B cell (primary cell): ENCODE measurements around the gene KDM3B. TPM values are rescaled to one million over a fixed set of nuclear protein-coding genes. Genes with fewer than 3 reads are reported as not detected.

Source experiments
- ATAC-seq: fragments of 200-7000 bp; cut with Tn5 transposase; one replicate; pipeline ENCODE4 v1.10.0; 2021; ENCODE audit warnings: low read depth, mild to moderate bottlenecking, moderate number of reproducible peaks, moderate library complexity
- CTCF ChIA-PET: fragments of 350-600 bp; sonication (Branson Sonifier 250); formaldehyde crosslinking; loops from one replicate; lab custom pipeline; 2021; ENCODE audit warnings: antibody characterized with exemption, inconsistent platforms; lab: Charles Lee
- POLR2A ChIA-PET: fragments of 350-600 bp; sonication (Branson Sonifier 250); formaldehyde crosslinking; loops from one replicate; lab custom pipeline; 2021; ENCODE audit warnings: antibody characterized with exemption; lab: Charles Lee
- DNase-seq: peaks from one replicate; pipeline ENCODE4 v3.0.0; 2013
- H2AFZ ChIP-seq: 2 replicates; pipeline ENCODE4 v1.6.1; 2012; ENCODE audit warnings: mild to moderate bottlenecking, low read depth, low read length; ENCODE audit not compliant: insufficient read depth, poor library complexity, severe bottlenecking
- H3K27ac ChIP-seq, 2 donors: 1 replicate in 1 of 2; 2 replicates in 1 of 2; pipeline ENCODE4 v1.5.1; 2012 to 2013; ENCODE audit warnings: low read length in 2 of 2, mild to moderate bottlenecking in 2 of 2, moderate library complexity in 1 of 2
- H3K27me3 ChIP-seq, 4 experiments: fragments of 200-600 bp in 1 of 4; sonication (generic) in 1 of 4; replicated peaks in 1 of 4; 1 replicate in 2 of 4; 2 replicates in 2 of 4; pipeline versions ENCODE4 v1.6.1 to v1.7.0; 2013 to 2016; ENCODE audit warnings: low read length in 3 of 4, mild to moderate bottlenecking in 2 of 4, mixed read lengths in 1 of 4, moderate library complexity in 1 of 4; ENCODE audit not compliant: insufficient read depth in 4 of 4, control insufficient read depth in 3 of 4; ENCODE audit errors: control extremely low read depth in 1 of 4
- H3K36me3 ChIP-seq, 2 experiments: replicated peaks in 1 of 2; 1 replicate in 1 of 2; 2 replicates in 1 of 2; pipeline versions ENCODE4 v1.6.1 to v1.7.1; 2013; ENCODE audit warnings: low read length in 1 of 2; ENCODE audit not compliant: insufficient read depth in 2 of 2, control insufficient read depth in 1 of 2; ENCODE audit errors: control extremely low read depth in 1 of 2, extremely low read depth in 1 of 2
- H3K4me1 ChIP-seq, 2 donors: fragments of 200-600 bp in 1 of 2; sonication (generic) in 1 of 2; 1 replicate in 1 of 2; 2 replicates in 1 of 2; pipeline versions ENCODE4 v1.5.1 to v1.6.1; 2013 to 2017; ENCODE audit warnings: low read length in 2 of 2; ENCODE audit not compliant: control insufficient read depth in 2 of 2, insufficient read depth in 2 of 2
- H3K4me2 ChIP-seq: replicated peaks from 2 replicates; pipeline ENCODE3; 2012; ENCODE audit warnings: mild to moderate bottlenecking, low read depth, low read length; ENCODE audit not compliant: poor library complexity, severe bottlenecking
- H3K4me3 ChIP-seq, 5 experiments: fragments of 200-600 bp in 1 of 5; sonication (generic) in 1 of 5; 1 replicate in 3 of 5; 2 replicates in 2 of 5; pipeline versions ENCODE4 v1.5.1 to v1.7.0; 2011 to 2016; ENCODE audit warnings: low read length in 4 of 5, mild to moderate bottlenecking in 4 of 5, low read depth in 2 of 5, control low read depth in 1 of 5, moderate library complexity in 1 of 5; ENCODE audit not compliant: insufficient read depth in 1 of 5; ENCODE audit errors: control extremely low read depth in 1 of 5, extremely low read depth in 1 of 5
- H3K79me2 ChIP-seq: fragments of 200-600 bp; sonication (generic); one replicate; pipeline ENCODE4 v1.6.0; 2016; ENCODE audit warnings: low read length; ENCODE audit not compliant: control insufficient read depth, insufficient read depth
- H3K9ac ChIP-seq: fragments of 200-600 bp; sonication (generic); 2 replicates; pipeline ENCODE4 v1.6.1; 2017; ENCODE audit warnings: mild to moderate bottlenecking, low read length, moderate library complexity
- H3K9me3 ChIP-seq, 3 donors: one replicate each; pipeline versions ENCODE4 v1.6.1 to v1.7.1; 2013; ENCODE audit warnings: low read length in 2 of 3; ENCODE audit not compliant: control insufficient read depth in 2 of 3, insufficient read depth in 1 of 3; ENCODE audit errors: control extremely low read depth in 1 of 3
- H4K20me1 ChIP-seq: 2 replicates; pipeline ENCODE4 v1.6.0; 2012; ENCODE audit warnings: mild to moderate bottlenecking, low read length; ENCODE audit not compliant: insufficient read depth, control insufficient read depth, poor library complexity, severe bottlenecking
- H3K27ac Mint-ChIP-seq: one replicate; pipeline ENCODE4 v1.8.0; 2021; ENCODE audit warnings: mixed read lengths
- H3K27me3 Mint-ChIP-seq: one replicate; pipeline ENCODE4 v1.8.0; 2021; ENCODE audit warnings: mixed read lengths
- H3K4me1 Mint-ChIP-seq: one replicate; pipeline ENCODE4 v1.8.0; 2021; ENCODE audit warnings: mixed read lengths
- H3K4me3 Mint-ChIP-seq: one replicate; pipeline ENCODE4 v1.8.0; 2021; ENCODE audit warnings: mixed read lengths
- H3K9me3 Mint-ChIP-seq: one replicate; pipeline ENCODE4 v1.8.0; 2022; ENCODE audit warnings: mixed read lengths; ENCODE audit not compliant: insufficient read depth
- EZH2 ChIP-seq: IDR thresholded peaks from 2 replicates; pipeline ENCODE4 v1.6.1; 2012; ENCODE audit warnings: borderline replicate concordance, low read depth, mild to moderate bottlenecking, moderate library complexity, low read length; ENCODE audit not compliant: insufficient read depth, poor library complexity, severe bottlenecking
- WGBS: methylation state at CpG from one replicate; pipeline ENCODE4 v1.1.5; 2013; ENCODE audit warnings: missing lambda C conversion rate; ENCODE audit not compliant: insufficient coverage; 5-methylcytosine and 5-hydroxymethylcytosine counted together
- intact Hi-C: fragments of 100-400 bp; cut with micrococcal nuclease; formaldehyde crosslinking; loops from one replicate; pipeline ENCODE4 v1.10.0; 2022
- polyA plus RNA-seq: library from polyadenylated mRNA; depleted of rRNA; stranded (reverse); fragments of >200 nt; gene quantifications from 2 replicates; pipeline ENCODE4 v1.2.3, GENCODE V29; 2012
- total RNA-seq, 2 donors: library from RNA; stranded (reverse); fragments of 120-200 nt in 1 of 2; gene quantifications; 1 replicate in 1 of 2; 2 replicates in 1 of 2; pipeline versions ENCODE4 v1.2.3 to v1.2.4, GENCODE V29; 2013 to 2022
- TF ChIP-seq, protein P1 (sequence below): fragments of 200-600 bp; IDR thresholded peaks from one replicate; pipeline ENCODE4 v1.8.0; 2022; ENCODE audit warnings: antibody characterized with exemption, mild to moderate bottlenecking

KDM3B gene
- total and polyA plus RNA-seq, 2 donors (not counting 1 experiment from before 2014, with no cell fraction given), result 41.8 to 99.9 TPM

DNA sequence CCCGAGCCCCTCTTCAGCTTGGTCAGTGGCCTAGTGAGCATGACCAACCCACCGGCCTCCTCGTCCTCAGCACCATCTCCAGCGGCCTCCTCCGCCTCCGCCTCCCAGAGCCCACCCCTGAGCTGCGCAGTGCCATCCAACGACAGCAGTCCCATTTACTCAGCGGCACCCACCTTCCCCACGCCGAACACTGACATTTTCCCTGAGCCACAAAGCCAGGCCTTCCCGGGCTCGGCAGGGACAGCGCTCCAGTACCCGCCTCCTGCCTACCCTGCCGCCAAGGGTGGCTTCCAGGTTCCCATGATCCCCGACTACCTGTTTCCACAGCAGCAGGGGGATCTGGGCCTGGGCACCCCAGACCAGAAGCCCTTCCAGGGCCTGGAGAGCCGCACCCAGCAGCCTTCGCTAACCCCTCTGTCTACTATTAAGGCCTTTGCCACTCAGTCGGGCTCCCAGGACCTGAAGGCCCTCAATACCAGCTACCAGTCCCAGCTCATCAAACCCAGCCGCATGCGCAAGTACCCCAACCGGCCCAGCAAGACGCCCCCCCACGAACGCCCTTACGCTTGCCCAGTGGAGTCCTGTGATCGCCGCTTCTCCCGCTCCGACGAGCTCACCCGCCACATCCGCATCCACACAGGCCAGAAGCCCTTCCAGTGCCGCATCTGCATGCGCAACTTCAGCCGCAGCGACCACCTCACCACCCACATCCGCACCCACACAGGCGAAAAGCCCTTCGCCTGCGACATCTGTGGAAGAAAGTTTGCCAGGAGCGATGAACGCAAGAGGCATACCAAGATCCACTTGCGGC lies 114.6 kb downstream of the KDM3B start:
- Histone ChIP-seq H3K36me3 (peaks cover 0 to 2% of the 10 kb centered on the region in 2 experiments), H3K9me3 (no peaks in the 10 kb centered on the region), H3K9ac (peak overlapping the region; percentile 91), H3K79me2 (peaks cover 3% of the 10 kb centered on the region), H2AFZ (no peak overlapping the region), H3K27me3 (no peaks in the 10 kb centered on the region), H3K4me2 (peak overlapping the region; percentile 100), H4K20me1 (peaks cover 25% of the 10 kb centered on the region), H3K4me1 (peaks cover 16 to 29% of the 10 kb centered on the region in 2 donors), H3K27ac (no peak overlapping the region), H3K4me3 (peak overlapping the region in 3 of 5 experiments; percentile 57 to 98 (median 67))
- ChIA-PET CTCF (interaction anchor here (9.3 kb wide), 1 partner anchor 18 kb away, joined by 65 read pairs; no protein-coding TSS in a partner anchor), POLR2A (no interaction called here)
- Mint-ChIP-seq H3K4me1 (peaks cover 31% of the 10 kb centered on the region), H3K9me3 (no peaks in the 10 kb centered on the region), H3K4me3 (peak overlapping the region; percentile 94), H3K27me3 (no peaks in the 10 kb centered on the region), H3K27ac (peak overlapping the region; percentile 71)
- TF ChIP-seq EZH2, result no peak
- TF ChIP-seq, protein P1, sequence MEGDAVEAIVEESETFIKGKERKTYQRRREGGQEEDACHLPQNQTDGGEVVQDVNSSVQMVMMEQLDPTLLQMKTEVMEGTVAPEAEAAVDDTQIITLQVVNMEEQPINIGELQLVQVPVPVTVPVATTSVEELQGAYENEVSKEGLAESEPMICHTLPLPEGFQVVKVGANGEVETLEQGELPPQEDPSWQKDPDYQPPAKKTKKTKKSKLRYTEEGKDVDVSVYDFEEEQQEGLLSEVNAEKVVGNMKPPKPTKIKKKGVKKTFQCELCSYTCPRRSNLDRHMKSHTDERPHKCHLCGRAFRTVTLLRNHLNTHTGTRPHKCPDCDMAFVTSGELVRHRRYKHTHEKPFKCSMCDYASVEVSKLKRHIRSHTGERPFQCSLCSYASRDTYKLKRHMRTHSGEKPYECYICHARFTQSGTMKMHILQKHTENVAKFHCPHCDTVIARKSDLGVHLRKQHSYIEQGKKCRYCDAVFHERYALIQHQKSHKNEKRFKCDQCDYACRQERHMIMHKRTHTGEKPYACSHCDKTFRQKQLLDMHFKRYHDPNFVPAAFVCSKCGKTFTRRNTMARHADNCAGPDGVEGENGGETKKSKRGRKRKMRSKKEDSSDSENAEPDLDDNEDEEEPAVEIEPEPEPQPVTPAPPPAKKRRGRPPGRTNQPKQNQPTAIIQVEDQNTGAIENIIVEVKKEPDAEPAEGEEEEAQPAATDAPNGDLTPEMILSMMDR, result no peak
- 97% methylated on average over 45 of the region's 45 CpGs for WGBS
- DNase-seq (peak; percentile 36), ATAC-seq (no peak)
- intact Hi-C loops, result loop anchor here (10.0 kb wide), 1 partner anchor 938 kb away; the partner anchor contains the start of gene SPATA24

DNA sequence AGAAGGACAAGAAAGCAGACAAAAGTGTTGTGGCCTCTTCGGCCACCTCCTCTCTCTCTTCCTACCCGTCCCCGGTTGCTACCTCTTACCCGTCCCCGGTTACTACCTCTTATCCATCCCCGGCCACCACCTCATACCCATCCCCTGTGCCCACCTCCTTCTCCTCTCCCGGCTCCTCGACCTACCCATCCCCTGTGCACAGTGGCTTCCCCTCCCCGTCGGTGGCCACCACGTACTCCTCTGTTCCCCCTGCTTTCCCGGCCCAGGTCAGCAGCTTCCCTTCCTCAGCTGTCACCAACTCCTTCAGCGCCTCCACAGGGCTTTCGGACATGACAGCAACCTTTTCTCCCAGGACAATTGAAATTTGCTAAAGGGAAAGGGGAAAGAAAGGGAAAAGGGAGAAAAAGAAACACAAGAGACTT lies 115.2 kb downstream of the KDM3B start:
- peaks cover 31% of the 10 kb centered on the region for H3K4me1 Mint-ChIP-seq
- peaks cover 16 to 29% of the 10 kb centered on the region in 2 donors for H3K4me1 ChIP-seq
- peaks cover 0 to 2% of the 10 kb centered on the region in 2 experiments for H3K36me3 ChIP-seq
- no peak overlapping the region for H2AFZ ChIP-seq
- TF ChIP-seq, protein P1, result no peak
- no peak for TF ChIP-seq EZH2
- no peaks in the 10 kb centered on the region for H3K27me3 ChIP-seq
- H3K4me2 ChIP-seq, result peak overlapping the region; percentile 100
- H3K4me3 ChIP-seq, result no peak overlapping the region
- intact Hi-C loops, result loop anchor here (10.0 kb wide), 1 partner anchor 937 kb away; the partner anchor contains the start of gene SPATA24
- peaks cover 3% of the 10 kb centered on the region for H3K79me2 ChIP-seq
- ChIA-PET POLR2A (no interaction called here), CTCF (no interaction called here)
- H3K9me3 ChIP-seq, result no peaks in the 10 kb centered on the region
- no peak overlapping the region for H3K27ac ChIP-seq
- peaks cover 25% of the 10 kb centered on the region for H4K20me1 ChIP-seq
- H3K27me3 Mint-ChIP-seq, result no peaks in the 10 kb centered on the region
- no peaks in the 10 kb centered on the region for H3K9me3 Mint-ChIP-seq
- DNase-seq (no peak), ATAC-seq (no peak)
- H3K27ac Mint-ChIP-seq, result peak overlapping the region; percentile 71
- 97% methylated on average over 11 of the region's 14 CpGs for WGBS
- H3K9ac ChIP-seq, result no peak overlapping the region
- H3K4me3 Mint-ChIP-seq, result peak overlapping the region; percentile 94
